ENCODE measurements around the gene HCK.

GRCh38 chr20:32064667-32065066, 12.6 kb downstream of the HCK start:
- TF ChIP-seq MXI1 (IDR thresholded peaks at IDR 0.05; ENCODE audit: low read depth, low read length) (no peak), REST (IDR thresholded peaks at IDR 0.05; ENCODE audit: low read depth, low read length) (no peak)

Data from SK-N-SH (cell line).